K562 (cell line): ENCODE measurements around the gene ARHGEF40.

Experiments
- CBX3 ChIP-seq, 2 experiments: IDR thresholded peaks; 1 replicate in 1 of 2; 2 replicates in 1 of 2; pipeline ENCODE4 v1.6.1; 2012; ENCODE audit warnings: inconsistent platforms in 2 of 2, low read length in 2 of 2, borderline replicate concordance in 1 of 2, control low read depth in 1 of 2
- CEBPB ChIP-seq: fragments of 450-650 bp; IDR thresholded peaks from 2 replicates; pipeline ENCODE4 v1.6.1; 2016; ENCODE audit warnings: missing genetic modification characterization, missing compliant biosample characterization
- CHD1 ChIP-seq: fragments of 200-600 bp; sonication (generic); IDR thresholded peaks from one replicate; pipeline ENCODE4 v1.6.1; 2012; ENCODE audit warnings: mild to moderate bottlenecking, moderate library complexity, low read length, inconsistent platforms
- CHD2 ChIP-seq: IDR thresholded peaks from 2 replicates; pipeline ENCODE4 v1.6.1; 2011; ENCODE audit warnings: low read depth, low read length
- ELF4 ChIP-seq: fragments of 450-650 bp; formaldehyde crosslinking; IDR thresholded peaks from 2 replicates; pipeline ENCODE4 v1.4.0; 2022; ENCODE audit warnings: missing genetic modification characterization
- EP300 ChIP-seq: IDR thresholded peaks from 2 replicates; pipeline ENCODE4 v1.6.1; 2012; ENCODE audit warnings: low read length, improper control_type of control experiment
- FOXA1 ChIP-seq: fragments of 450-650 bp; IDR thresholded peaks from 2 replicates; pipeline ENCODE4 v1.6.1; 2016; ENCODE audit warnings: mild to moderate bottlenecking, borderline replicate concordance
- GABPB1 ChIP-seq: sonication (generic); formaldehyde crosslinking; IDR thresholded peaks from 2 replicates; pipeline ENCODE4 v1.8.0; 2022; ENCODE audit warnings: mild to moderate bottlenecking, missing genetic modification reagents
- JUNB ChIP-seq: fragments of 450-650 bp; formaldehyde crosslinking; conservative IDR thresholded peaks from 2 replicates; pipeline ENCODE4 v1.4.0; 2020; ENCODE audit warnings: mild to moderate bottlenecking
- JUND ChIP-seq, 2 experiments: IDR thresholded peaks; 2 replicates in 1 of 2; 3 replicates in 1 of 2; pipeline ENCODE4 v1.6.1; 2011; ENCODE audit warnings: borderline replicate concordance in 2 of 2, low read depth in 2 of 2, low read length in 2 of 2, improper control_type of control experiment in 1 of 2, missing biosample characterization in 1 of 2, missing genetic modification characterization in 1 of 2, missing genetic modification reagents in 1 of 2
- ZBTB17 ChIP-seq: fragments of 450-650 bp; formaldehyde crosslinking; IDR thresholded peaks from 2 replicates; pipeline ENCODE4 v1.4.0; 2020; ENCODE audit warnings: mild to moderate bottlenecking
- TF ChIP-seq, protein P1 (sequence below), 2 experiments: IDR thresholded peaks; 2 replicates each; pipeline ENCODE4 v1.6.1; 2011; ENCODE audit warnings: borderline replicate concordance in 1 of 2, control low read depth in 1 of 2, low read depth in 1 of 2, low read length in 1 of 2, mild to moderate bottlenecking in 1 of 2, mixed read lengths in 1 of 2, moderate library complexity in 1 of 2; ENCODE audit not compliant: insufficient read depth in 1 of 2, insufficient read length in 1 of 2, poor library complexity in 1 of 2, severe bottlenecking in 1 of 2; ENCODE audit errors: extremely low read depth in 1 of 2
- TF ChIP-seq, protein P2 (sequence below), 2 experiments: fragments of 450-650 bp in 1 of 2; sonication (generic) in 1 of 2; formaldehyde crosslinking in 1 of 2; IDR thresholded peaks in 1 of 2; conservative IDR thresholded peaks in 1 of 2; 2 replicates each; pipeline versions ENCODE4 v1.6.1 to v1.8.1; 2016 to 2023; ENCODE audit warnings: mild to moderate bottlenecking in 2 of 2, moderate library complexity in 2 of 2, inconsistent platforms in 1 of 2, missing genetic modification reagents in 1 of 2

DNA sequence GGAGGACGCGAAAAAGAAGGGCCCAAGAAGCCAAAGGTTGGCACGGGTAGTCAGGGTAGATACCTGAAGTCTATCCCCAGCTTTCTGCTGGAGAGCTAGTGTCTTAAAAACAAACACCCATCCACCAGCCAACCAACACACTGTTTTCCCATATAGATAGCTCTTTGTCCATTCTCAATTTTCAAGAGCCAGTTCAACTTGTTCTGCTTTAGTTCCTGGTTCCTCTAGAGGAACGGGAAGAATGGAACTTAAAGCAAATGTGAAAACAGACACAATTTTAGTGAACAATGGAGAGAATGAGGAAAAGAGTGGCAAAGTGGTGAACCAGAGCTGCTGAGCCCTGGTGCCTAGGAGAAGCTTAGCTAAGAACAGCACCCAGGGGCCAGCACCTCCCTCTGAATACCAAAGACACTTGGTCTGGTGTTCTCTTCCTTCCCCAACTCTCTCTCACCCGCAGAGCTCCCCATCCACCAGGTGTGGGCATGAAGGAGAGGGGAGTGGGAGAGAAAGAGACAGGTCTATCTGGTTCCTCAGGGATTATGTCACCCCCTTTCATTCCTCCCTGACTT is 49.0 kb upstream of the ARHGEF40 start:
- TF ChIP-seq CHD2, result no peak
- TF ChIP-seq CBX3 (IDR thresholded peaks at IDR 0.05; ENCODE audit: borderline replicate concordance in 1 of 2, low read length in 2 of 2), result no peak
- TF ChIP-seq, protein P1, sequence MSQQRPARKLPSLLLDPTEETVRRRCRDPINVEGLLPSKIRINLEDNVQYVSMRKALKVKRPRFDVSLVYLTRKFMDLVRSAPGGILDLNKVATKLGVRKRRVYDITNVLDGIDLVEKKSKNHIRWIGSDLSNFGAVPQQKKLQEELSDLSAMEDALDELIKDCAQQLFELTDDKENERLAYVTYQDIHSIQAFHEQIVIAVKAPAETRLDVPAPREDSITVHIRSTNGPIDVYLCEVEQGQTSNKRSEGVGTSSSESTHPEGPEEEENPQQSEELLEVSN (IDR thresholded peaks at IDR 0.05; ENCODE audit: borderline replicate concordance in 1 of 2, extremely low read depth in 1 of 2, insufficient read depth in 1 of 2, insufficient read length in 1 of 2, low read depth in 1 of 2, low read length in 1 of 2, poor library complexity in 1 of 2, severe bottlenecking in 1 of 2), result no peak
- no peak for TF ChIP-seq GABPB1
- TF ChIP-seq, protein P2, sequence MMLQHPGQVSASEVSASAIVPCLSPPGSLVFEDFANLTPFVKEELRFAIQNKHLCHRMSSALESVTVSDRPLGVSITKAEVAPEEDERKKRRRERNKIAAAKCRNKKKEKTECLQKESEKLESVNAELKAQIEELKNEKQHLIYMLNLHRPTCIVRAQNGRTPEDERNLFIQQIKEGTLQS (IDR thresholded peaks at IDR 0.05), result no peak
- TF ChIP-seq, protein P2 (CRISPR knock-in tag; conservative IDR thresholded peaks at IDR 0.05), result no peak
- no peak for TF ChIP-seq CHD1
- TF ChIP-seq JUNB (CRISPR knock-in tag), result no peak
- TF ChIP-seq ZBTB17 (CRISPR knock-in tag), result no peak
- TF ChIP-seq ELF4 (CRISPR knock-in tag), result no peak
- no peak for TF ChIP-seq FOXA1
- TF ChIP-seq EP300, result no peak
- TF ChIP-seq JUND (IDR thresholded peaks at IDR 0.05; ENCODE audit: borderline replicate concordance, low read depth, low read length), result no peak
- TF ChIP-seq JUND (tag; IDR thresholded peaks at IDR 0.05; ENCODE audit: borderline replicate concordance, low read depth, low read length), result no peak
- no peak for TF ChIP-seq CEBPB (tag)
